H1 (cell line): ENCODE data around the gene LHFPL6. TPM values are rescaled to one million over a fixed set of nuclear protein-coding genes. Genes with fewer than 3 reads are reported as not detected.
A peak's percentile ranks its signal among the peaks of the same experiment; 100 is the strongest.

ENCODE experiments used
- ATF3 ChIP-seq: IDR thresholded peaks from 2 replicates; pipeline ENCODE4 v1.6.1; 2011; ENCODE audit warnings: low read depth, mild to moderate bottlenecking, low read length; ENCODE audit not compliant: insufficient read depth
- CHD1 ChIP-seq: IDR thresholded peaks from 2 replicates; pipeline ENCODE4 v1.6.1; 2012; ENCODE audit warnings: low read depth, low read length, improper control_type of control experiment
- SP2 ChIP-seq: IDR thresholded peaks from 2 replicates; pipeline ENCODE4 v1.6.1; 2012; ENCODE audit warnings: mild to moderate bottlenecking, low read length, inconsistent platforms
- polyA plus RNA-seq, 7 experiments: library from polyadenylated mRNA; depleted of rRNA in 3 of 7; stranded (reverse) in 5 of 7; unstranded in 2 of 7; fragments of >200 nt in 5 of 7; fragments of 200-250 nt in 2 of 7; gene quantifications; 1 replicate in 5 of 7; 2 replicates in 1 of 7; 4 replicates in 1 of 7; pipeline versions ENCODE4 v1.2.1 to v1.2.3, GENCODE V29; 2011 to 2013; ENCODE audit warnings: missing spikeins in 2 of 7, mixed read lengths in 2 of 7
- total RNA-seq: library from RNA; stranded (reverse); fragmentation: NEBNext Ultra II Directional; extraction: Animal tissue kit (Norgen Biotek cat#: 25700); gene quantifications from 2 replicates; pipeline ENCODE4 v1.2.1, GENCODE V29; 2021
- TF ChIP-seq, protein P1 (sequence below), 3 experiments: IDR thresholded peaks; 1 replicate in 2 of 3; 2 replicates in 1 of 3; pipeline versions ENCODE4 v1.5.1 to v1.6.1; 2011; ENCODE audit warnings: low read length in 3 of 3, mild to moderate bottlenecking in 3 of 3, inconsistent platforms in 2 of 3, low read depth in 1 of 3, moderate library complexity in 1 of 3; ENCODE audit not compliant: insufficient read depth in 1 of 3; ENCODE audit errors: control extremely low read depth in 1 of 3

The LHFPL6 gene
- total and polyA plus RNA-seq, 2 of the 8 experiments (the other 6 are each of a cell fraction or from before 2014, with no cell fraction given), result 7.6 to 17.0 TPM

GRCh38 chr13:39406688-39407087 is 196.3 kb downstream of the LHFPL6 start (continued):
- TF ChIP-seq SP2 (no peak), ATF3 (no peak), CHD1 (no peak)
- TF ChIP-seq, protein P1, sequence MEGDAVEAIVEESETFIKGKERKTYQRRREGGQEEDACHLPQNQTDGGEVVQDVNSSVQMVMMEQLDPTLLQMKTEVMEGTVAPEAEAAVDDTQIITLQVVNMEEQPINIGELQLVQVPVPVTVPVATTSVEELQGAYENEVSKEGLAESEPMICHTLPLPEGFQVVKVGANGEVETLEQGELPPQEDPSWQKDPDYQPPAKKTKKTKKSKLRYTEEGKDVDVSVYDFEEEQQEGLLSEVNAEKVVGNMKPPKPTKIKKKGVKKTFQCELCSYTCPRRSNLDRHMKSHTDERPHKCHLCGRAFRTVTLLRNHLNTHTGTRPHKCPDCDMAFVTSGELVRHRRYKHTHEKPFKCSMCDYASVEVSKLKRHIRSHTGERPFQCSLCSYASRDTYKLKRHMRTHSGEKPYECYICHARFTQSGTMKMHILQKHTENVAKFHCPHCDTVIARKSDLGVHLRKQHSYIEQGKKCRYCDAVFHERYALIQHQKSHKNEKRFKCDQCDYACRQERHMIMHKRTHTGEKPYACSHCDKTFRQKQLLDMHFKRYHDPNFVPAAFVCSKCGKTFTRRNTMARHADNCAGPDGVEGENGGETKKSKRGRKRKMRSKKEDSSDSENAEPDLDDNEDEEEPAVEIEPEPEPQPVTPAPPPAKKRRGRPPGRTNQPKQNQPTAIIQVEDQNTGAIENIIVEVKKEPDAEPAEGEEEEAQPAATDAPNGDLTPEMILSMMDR (IDR thresholded peaks at IDR 0.05; ENCODE audit: control extremely low read depth in 1 of 3, insufficient read depth in 1 of 3, low read depth in 1 of 3, low read length in 3 of 3), result peak in 2 of 3 experiments; percentile 39 to 55; a peak in 3 of 4 replicates
